ENCODE measurements around the gene MAGEB4. TPM values are rescaled to one million over a fixed set of nuclear protein-coding genes. Genes with fewer than 3 reads are reported as not detected.
A peak's percentile ranks its signal among the peaks of the same experiment; 100 is the strongest.

The MAGEB4 gene
- total and polyA plus RNA-seq, 10 of the 15 experiments (the other 5 are each of a cell fraction or from before 2014, with no cell fraction given): 0.04 TPM; not detected in 9

GRCh38 chrX:30246769-30247489 lies 5.1 kb downstream of the MAGEB4 start, which contains the start of gene MAGEB1 (continued):
- no peak for TF ChIP-seq ATF3 (IDR thresholded peaks at IDR 0.05; ENCODE audit: borderline replicate concordance, extremely low read depth, low read depth, low read length)

- SMC1A ChIA-PET (ENCODE audit: uncharacterized antibody, unreplicated experiment): no interaction called here
- POLR2A ChIA-PET: interaction anchor here (0.5 kb wide), 1 partner anchor 174 kb away, joined by 4 read pairs; no protein-coding TSS in a partner anchor
- no peaks in the 10 kb centered on the region for H3K79me2 ChIP-seq (ENCODE audit: control insufficient read depth, insufficient read depth, low read length)
- no peak overlapping the region for H2AFZ ChIP-seq (ENCODE audit: control insufficient read depth, low read depth, low read length)
- no peak for FAIRE-seq
- intact Hi-C loops (cut with micrococcal nuclease; ENCODE audit: unreplicated experiment): no loop called here
- BruUV-seq (replicated peaks): no TSS peak
- CTCF ChIA-PET: no interaction called here
- WGBS (ENCODE audit: insufficient coverage, insufficient replicate concordance, low lambda C conversion rate, missing lambda C conversion rate): 2% methylated on average over 4 of the region's 4 CpGs
- ATAC-seq: peak; percentile 81
- H3K9me3 ChIP-seq (replicated peaks; ENCODE audit: control insufficient read depth, insufficient read depth, low read length): no peaks in the 10 kb centered on the region
- no peaks in the 10 kb centered on the region for H3K4me1 ChIP-seq (ENCODE audit: control insufficient read depth, insufficient read depth, low read length)
- DNase-seq (ENCODE audit: low read depth, low spot score): peak; percentile 8
- H4K20me1 ChIP-seq (ENCODE audit: control insufficient read depth, insufficient read depth): no peaks in the 10 kb centered on the region
- H3K27ac ChIP-seq (ENCODE audit: control insufficient read depth, insufficient read depth): no peak overlapping the region
- no peaks in the 10 kb centered on the region for H3K27me3 ChIP-seq (replicated peaks in 1 of 2; ENCODE audit: control insufficient read depth in 2 of 2, insufficient read depth in 2 of 2, low read length in 1 of 2)
- H3K9ac ChIP-seq (ENCODE audit: control insufficient read depth, insufficient read depth, low read length): no peak overlapping the region
- RAD21 ChIA-PET (ENCODE audit: unreplicated experiment): no interaction called here
- H3K4me2 ChIP-seq (ENCODE audit: control insufficient read depth, insufficient read depth): no peak overlapping the region
- H3K36me3 ChIP-seq (ENCODE audit: control insufficient read depth in 2 of 2, insufficient read depth in 2 of 2, low read length in 1 of 2): no peaks in the 10 kb centered on the region
- in situ Hi-C loops (cut with MboI): no loop called here
- H3K4me3 ChIP-seq: no peak overlapping the region
- no peak for TF ChIP-seq STAT3 (IDR thresholded peaks at IDR 0.05; ENCODE audit: low read depth, low read length)
- TF ChIP-seq POU2F2 (IDR thresholded peaks at IDR 0.05; ENCODE audit: borderline replicate concordance, low read depth, low read length): no peak
- TF ChIP-seq SREBF2 (IDR thresholded peaks at IDR 0.05; ENCODE audit: low read length): no peak
- TF ChIP-seq IRF4 (IDR thresholded peaks at IDR 0.05; ENCODE audit: low read depth, low read length): peak; percentile 47; the same call in 1 of the 2 replicates
- TF ChIP-seq IKZF2 (IDR thresholded peaks at IDR 0.05): peak in 1 of 2 experiments; percentile 18; a peak in 1 of 4 replicates
- no peak for TF ChIP-seq MYB (IDR thresholded peaks at IDR 0.05; ENCODE audit: borderline replicate concordance, low read depth, low read length)
- no peak for TF ChIP-seq PBX3 (IDR thresholded peaks at IDR 0.05; ENCODE audit: insufficient replicate concordance, low read depth, low read length)
- no peak for TF ChIP-seq ESRRA (IDR thresholded peaks at IDR 0.05; ENCODE audit: low read length)
- peak; percentile 16; the same call in 1 of the 2 replicates for TF ChIP-seq ATF2 (IDR thresholded peaks at IDR 0.05; ENCODE audit: low read length)
- no peak for TF ChIP-seq SMC3 (IDR thresholded peaks at IDR 0.05; ENCODE audit: borderline replicate concordance, low read length)
- TF ChIP-seq EED (IDR thresholded peaks at IDR 0.05; ENCODE audit: low read depth): 0 out of 2 replicates have a peak, but pooled peaks have one; percentile 25
- TF ChIP-seq RB1 (IDR thresholded peaks at IDR 0.05; ENCODE audit: borderline replicate concordance): no peak
- no peak for TF ChIP-seq FOS (IDR thresholded peaks at IDR 0.05; ENCODE audit: borderline replicate concordance, extremely low read depth, insufficient read length)
- no peak for TF ChIP-seq RELA (IDR thresholded peaks at IDR 0.05; ENCODE audit: borderline replicate concordance, partially characterized antibody)
- no peak for TF ChIP-seq MAX (IDR thresholded peaks at IDR 0.05; ENCODE audit: low read depth, low read length)
- 0 out of 2 replicates have a peak, but pooled peaks have one; percentile 4 for TF ChIP-seq RUNX3 (IDR thresholded peaks at IDR 0.05; ENCODE audit: low read length)
- TF ChIP-seq HDAC6 (IDR thresholded peaks at IDR 0.05; ENCODE audit: unreplicated experiment): no peak
These were observed 7.1 kb downstream of the MAGEB4 start for GRCh38 chrX:30248854-30249253.

Data from GM12878 (cell line).